Measurements from ENCODE around the gene CREB3L2.
A peak's percentile ranks its signal among the peaks of the same experiment; 100 is the strongest.
"Not testable (repeated sequence)": the region's sequence is repeated elsewhere in the genome, so short reads cannot be mapped to it uniquely, and the experiment has no call there.

Gene CREB3L2

GRCh38 chr7:137928626-137929025 is 73.3 kb downstream of the CREB3L2 start:
- DNase-seq: no peak

DNA sequence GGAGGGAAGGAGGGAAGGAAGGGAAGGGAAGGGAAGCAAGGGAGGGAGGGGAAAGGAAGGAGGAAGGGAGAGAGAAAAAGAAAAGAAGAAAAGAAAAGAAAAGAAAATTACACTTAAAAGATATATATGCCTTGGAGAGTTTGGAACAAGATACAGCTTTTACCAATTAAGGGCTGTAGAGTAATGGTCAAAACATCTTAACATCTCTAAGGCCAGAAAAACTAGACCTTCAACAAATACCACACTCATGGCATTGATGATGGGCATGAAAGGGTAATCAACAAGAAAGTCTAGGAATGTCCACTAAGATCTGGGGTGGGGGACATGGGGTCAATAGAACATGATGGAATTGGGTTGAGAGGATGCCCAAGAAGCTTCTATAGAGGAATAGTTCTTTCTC is 74.5 kb downstream of the CREB3L2 start:
- no peak for DNase-seq

- DNase-seq: not testable (repeated sequence)
Observed at GRCh38 chr7:137926206-137926605, 75.7 kb downstream of the CREB3L2 start.

- no peak for DNase-seq
Observed at GRCh38 chr7:137925754-137926153, 76.1 kb downstream of the CREB3L2 start.

DNA sequence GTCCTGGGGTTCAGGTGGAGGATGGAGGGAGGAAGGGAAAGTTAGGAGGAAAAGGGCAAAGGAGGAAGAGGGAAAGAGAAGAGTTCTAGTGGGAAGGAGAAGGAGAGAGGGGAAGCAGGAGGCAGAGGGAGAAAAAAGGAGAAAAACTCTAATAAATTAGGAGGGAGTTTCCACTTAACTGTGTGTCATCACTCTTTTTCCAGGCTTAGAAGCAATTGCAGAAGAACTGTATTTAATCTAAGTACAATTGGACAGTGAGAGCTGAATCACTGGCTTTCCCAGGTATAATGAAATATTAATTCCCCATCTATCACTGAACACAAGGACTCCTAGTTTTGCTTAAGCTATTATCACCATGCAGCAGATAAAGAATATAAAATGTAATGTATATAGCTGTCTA is 76.8 kb downstream of the CREB3L2 start:
- DNase-seq: no peak

GRCh38 chr7:137923380-137923779 is 78.5 kb downstream of the CREB3L2 start:
- DNase-seq: no peak

GRCh38 chr7:137920637-137921399 is 81.1 kb downstream of the CREB3L2 start:
- DNase-seq: no peak

GRCh38 chr7:137919987-137920386 is 81.9 kb downstream of the CREB3L2 start:
- no peak for DNase-seq

DNA sequence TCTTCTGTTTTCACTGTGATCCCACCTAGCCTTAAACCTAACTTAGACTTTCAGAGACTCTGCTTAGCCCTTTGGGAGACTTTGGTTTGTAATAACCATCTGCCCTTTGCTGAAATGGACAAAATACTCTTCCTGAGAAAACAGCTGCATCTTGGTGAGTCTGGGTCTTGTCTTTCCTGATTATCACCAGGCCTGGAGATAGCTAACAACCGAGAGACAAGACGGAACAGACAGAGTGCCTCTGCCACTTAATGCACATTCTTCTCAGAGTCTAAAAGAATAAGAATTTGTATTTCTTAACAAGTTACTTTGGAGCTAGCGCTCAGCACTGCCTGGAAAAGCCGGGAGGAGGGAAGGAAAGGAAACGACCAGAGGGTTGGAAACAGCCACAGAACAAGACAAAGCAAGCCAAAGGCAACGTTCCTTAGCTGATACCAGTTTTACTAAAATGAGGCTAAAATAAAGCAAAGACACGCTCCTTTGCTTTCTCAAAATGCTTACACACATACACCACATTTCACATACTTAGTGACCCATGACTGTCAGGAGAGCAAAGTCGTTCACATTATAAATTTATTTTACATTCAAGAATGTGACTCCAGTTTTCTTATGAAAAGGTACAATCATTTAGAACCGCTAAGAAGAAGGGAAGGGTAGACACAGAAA is 84.8 kb downstream of the CREB3L2 start:
- DNase-seq: no peak

- no peak for DNase-seq
Observed at GRCh38 chr7:137916564-137916963, 85.3 kb downstream of the CREB3L2 start.

- no peak for DNase-seq
Observed at GRCh38 chr7:137915266-137915665, 86.6 kb downstream of the CREB3L2 start.

DNA sequence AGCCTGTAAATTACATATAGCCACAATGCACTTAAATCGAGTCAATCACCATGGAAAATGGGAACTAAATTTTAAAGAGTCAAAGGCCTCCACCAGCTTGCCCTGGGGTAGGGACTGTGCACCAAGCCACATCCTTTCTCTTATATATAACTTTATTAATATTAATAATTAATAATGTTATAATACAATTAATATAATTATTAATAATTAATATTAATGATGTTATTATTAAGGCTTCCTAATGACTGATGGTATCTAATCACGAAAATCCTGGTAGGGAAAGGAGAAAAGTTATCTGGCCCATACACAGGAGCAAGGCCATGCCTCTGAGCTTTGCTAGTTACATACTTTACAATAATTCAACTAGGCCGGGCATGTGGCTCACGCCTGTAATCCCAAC is 87.9 kb downstream of the CREB3L2 start:
- DNase-seq: no peak

GRCh38 chr7:137909042-137909441 is 92.8 kb downstream of the CREB3L2 start:
- no peak for DNase-seq

DNA sequence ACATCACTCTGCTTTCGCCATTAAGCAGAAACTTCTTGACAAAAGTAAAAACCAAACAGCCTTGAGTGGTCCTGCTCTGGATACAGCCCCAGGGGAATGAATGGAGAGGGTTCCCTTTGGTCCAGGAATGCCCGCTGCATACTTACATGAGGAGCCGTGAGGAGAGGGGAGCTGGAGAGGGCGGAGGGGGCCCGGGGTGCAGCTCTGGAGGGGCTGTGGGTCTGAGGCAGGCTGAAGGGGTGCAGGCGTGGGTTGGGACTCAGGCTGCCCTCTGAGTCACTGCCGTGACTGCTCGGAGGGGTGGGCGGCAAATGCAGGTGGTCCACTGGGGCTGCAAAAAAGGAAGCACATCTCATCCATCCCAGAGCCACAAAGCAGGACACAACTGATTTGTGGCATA is 93.8 kb downstream of the CREB3L2 start:
- no peak for DNase-seq

DNA sequence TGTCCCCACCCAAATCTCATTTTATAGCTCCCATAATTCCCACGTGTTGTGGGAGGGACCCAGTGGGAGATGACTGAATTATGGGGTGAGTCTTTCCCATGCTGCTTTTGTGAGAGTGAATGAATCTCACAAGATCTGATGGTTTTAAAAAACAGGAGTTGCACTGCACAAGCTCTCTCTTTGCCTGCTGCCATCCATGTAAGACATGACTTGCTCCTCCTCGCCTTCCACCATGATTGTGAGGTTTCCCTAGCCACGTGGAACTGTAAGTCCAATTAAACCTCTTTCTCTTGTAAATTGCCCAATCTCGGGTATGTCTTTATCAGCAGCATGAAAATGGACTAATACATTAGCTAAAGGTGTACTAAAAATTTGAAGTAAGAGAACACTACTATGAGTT is 95.2 kb downstream of the CREB3L2 start:
- DNase-seq: not testable (repeated sequence)

DNA sequence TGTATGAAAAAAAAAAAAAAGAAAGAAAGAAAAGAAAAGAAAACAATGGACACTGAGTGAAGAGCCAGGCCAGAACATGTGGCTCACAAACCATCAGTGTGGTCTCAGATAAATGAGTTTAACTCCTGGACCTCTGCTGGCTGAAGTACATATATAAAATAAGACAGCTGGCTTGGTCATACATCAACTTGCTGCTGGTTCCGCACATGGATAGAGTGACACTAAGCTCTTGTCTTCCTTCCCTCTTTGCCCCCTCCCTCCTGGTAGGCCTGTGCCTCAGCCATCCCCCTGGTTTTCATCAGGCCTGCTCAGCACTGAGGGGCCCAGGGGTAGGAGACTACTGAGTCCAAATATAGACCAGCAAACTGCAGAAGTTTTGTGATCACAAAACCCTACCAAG is 97.1 kb downstream of the CREB3L2 start:
- no peak for DNase-seq

DNA sequence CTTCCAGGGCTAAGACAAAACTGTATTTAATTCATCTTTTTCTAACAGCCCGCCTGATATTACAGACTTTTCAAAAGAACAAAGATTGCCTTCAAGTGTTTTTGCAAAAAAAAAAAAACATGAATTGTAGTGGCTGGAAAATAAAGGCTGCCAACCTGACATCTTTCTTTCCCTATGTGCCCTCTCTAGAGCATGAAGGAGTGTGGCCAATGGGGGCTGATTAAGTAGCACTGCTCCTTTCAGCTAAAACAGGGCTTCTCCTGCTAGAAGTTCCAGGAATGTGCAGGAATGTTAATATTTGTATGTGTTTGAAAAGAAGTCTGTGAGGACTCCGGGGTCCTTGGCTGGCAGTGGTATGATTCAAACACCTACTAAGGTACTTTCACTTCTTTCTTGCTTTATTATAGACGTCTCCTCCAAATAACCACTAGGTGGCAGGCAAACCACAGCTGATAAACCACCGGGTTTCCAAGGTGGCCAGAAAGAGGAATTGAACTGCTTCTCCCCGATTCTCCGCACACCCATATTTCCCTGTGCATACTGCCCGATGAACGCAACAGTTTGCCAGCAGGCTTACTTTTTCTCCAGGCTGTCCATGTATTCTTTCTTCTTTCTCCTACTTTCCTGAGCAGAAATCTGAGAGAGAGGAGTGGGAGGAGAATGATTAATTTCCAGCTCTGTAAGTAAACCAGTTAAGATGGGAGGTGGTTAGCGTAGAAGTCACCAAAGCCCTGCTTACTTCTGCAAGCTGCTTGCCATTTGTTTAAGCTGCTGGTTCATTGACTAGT is 98.3 kb downstream of the CREB3L2 start:
- DNase-seq: peak; percentile 90

- no peak for DNase-seq
Observed at GRCh38 chr7:137900137-137900536, 101.7 kb downstream of the CREB3L2 start.

DNA sequence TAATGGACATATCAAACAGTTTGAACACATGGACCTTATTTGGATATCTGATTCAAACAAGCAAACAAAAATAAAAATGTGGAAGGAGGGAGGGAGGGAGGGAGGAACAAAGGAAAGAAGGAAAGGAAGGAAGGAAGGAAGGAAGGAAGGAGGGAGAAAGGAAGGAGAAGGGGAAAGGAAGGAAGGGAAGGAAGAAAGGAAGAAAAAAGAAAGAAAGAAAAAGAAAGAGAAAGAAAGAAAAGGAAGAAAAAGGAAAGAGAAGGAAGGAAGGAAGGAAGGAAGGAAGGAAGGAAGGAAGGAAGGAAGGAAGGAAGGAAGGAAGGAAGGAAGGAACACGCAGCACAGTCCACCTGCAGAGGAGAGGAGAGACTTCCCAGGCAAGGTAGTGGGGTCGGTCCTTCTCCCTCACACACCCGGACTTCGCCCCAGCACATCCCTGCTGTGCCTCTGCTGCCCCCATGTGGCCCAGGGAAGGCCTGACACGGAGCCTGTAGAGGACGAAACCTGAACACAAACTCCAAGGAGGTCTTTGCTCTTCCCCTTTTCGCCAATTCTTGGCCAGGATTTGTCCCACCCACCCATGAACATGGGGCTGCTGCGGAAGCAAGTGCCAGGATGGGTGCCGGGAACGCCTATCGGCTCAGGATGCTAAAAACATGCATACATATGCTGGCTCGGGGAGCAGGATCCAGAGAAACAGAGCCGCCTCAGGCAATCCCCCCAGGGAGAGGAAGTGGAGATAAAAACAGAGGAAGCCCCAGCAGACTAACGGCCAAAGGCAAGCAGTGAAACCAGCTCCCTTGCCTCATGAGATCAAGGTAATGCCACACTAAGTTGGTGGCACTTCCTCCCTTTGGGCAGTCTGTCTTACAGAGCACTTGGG is 102.8 kb downstream of the CREB3L2 start:
- peak; percentile 91 for DNase-seq

GRCh38 chr7:137895301-137896221 is 106.3 kb downstream of the CREB3L2 start:
- no peak for DNase-seq

DNA sequence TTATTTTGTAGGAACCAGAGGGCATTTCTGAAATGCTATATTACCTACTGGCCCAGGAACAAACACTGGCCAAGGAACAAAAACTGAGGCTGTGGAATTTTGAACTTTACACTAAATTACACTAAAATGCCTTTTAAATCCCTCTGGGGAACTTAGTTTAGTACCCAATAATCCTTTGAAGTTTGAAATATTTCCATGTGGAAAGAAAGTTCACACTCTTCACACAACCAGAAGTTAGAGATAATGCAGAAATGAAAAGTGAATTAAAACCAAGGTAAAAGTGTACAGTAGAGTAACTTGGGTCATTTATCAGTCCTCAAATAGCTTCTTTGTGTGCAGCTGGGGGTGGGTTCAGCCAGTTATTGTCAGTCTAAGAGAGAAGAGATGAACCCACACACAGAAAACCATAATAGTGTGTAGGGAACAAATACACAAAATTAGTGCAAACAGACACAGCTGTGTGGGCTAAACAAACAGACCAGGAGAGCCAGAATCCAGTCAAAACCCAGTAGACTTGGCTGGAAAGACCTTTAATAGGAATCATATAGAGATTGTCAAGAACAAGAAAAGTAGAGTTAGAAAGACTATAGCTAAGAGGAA is 108.6 kb downstream of the CREB3L2 start:
- DNase-seq: no peak
